ENCODE measurements around the gene CACNA1C.
A peak's percentile ranks its signal among the peaks of the same experiment; 100 is the strongest.

Gene CACNA1C

GRCh38 chr12:2378835-2379330, 326.1 kb downstream of the CACNA1C start:
- no peak for DNase-seq

- no peak for DNase-seq
Observed at GRCh38 chr12:2380946-2381345, 328.2 kb downstream of the CACNA1C start.

- DNase-seq = no peak
Observed at GRCh38 chr12:2382370-2383155, 329.8 kb downstream of the CACNA1C start.

- DNase-seq = no peak
Observed at GRCh38 chr12:2383325-2384028, 330.7 kb downstream of the CACNA1C start.

GRCh38 chr12:2384029-2384386, 331.2 kb downstream of the CACNA1C start:
- no peak for DNase-seq

- no peak for DNase-seq
Observed at GRCh38 chr12:2384533-2385351, 332.0 kb downstream of the CACNA1C start.

- no peak for DNase-seq
Observed at GRCh38 chr12:2385529-2385928, 332.7 kb downstream of the CACNA1C start.

- no peak for DNase-seq
Observed at GRCh38 chr12:2386566-2386965, 333.8 kb downstream of the CACNA1C start.

GRCh38 chr12:2387103-2387834, 334.5 kb downstream of the CACNA1C start:
- DNase-seq = no peak

- DNase-seq = no peak
Observed at GRCh38 chr12:2389079-2389790, 336.4 kb downstream of the CACNA1C start.

- no peak for DNase-seq
Observed at GRCh38 chr12:2390133-2390532, 337.3 kb downstream of the CACNA1C start.

GRCh38 chr12:2390850-2391390, 338.1 kb downstream of the CACNA1C start:
- no peak for DNase-seq

- DNase-seq = no peak
Observed at GRCh38 chr12:2391740-2392331, 339.0 kb downstream of the CACNA1C start.

- no peak for DNase-seq
Observed at GRCh38 chr12:2393016-2393415, 340.2 kb downstream of the CACNA1C start.

- no peak for DNase-seq
Observed at GRCh38 chr12:2393996-2394395, 341.2 kb downstream of the CACNA1C start.

GRCh38 chr12:2395354-2395977, 342.7 kb downstream of the CACNA1C start:
- peak; percentile 53 for DNase-seq

- DNase-seq = no peak
Observed at GRCh38 chr12:2396448-2396871, 343.7 kb downstream of the CACNA1C start.

- DNase-seq = no peak
Observed at GRCh38 chr12:2397356-2398045, 344.7 kb downstream of the CACNA1C start.

GRCh38 chr12:2401040-2401439, 348.3 kb downstream of the CACNA1C start:
- no peak for DNase-seq

GRCh38 chr12:2402073-2402579, 349.3 kb downstream of the CACNA1C start:
- no peak for DNase-seq

Measured in RPMI8226 (cell line).